ENCODE data around the gene FHIT.
"Not testable (repeated sequence)": the region's sequence is repeated elsewhere in the genome, so short reads cannot be mapped to it uniquely, and the experiment has no call there.

The FHIT gene

DNA sequence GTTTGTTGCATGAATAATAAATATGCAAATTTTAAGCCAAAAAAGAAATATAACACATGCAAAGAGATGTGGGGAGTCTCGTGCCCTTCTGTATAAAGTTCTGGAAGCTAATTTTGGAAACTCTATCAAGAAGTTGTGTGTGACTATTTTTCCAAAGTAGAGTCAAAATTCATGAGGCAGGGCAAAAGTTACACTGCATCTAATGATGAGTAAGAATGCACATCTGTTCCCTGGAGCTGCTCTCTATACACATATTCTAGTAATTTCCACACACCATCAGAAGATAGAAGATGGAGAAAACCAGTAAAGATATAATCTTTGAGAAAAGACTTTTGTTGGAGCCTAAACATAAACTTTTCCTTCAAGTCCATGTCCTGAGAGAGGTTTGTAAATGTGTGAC is 199.6 kb downstream of the FHIT start:
- no peak for DNase-seq

DNA sequence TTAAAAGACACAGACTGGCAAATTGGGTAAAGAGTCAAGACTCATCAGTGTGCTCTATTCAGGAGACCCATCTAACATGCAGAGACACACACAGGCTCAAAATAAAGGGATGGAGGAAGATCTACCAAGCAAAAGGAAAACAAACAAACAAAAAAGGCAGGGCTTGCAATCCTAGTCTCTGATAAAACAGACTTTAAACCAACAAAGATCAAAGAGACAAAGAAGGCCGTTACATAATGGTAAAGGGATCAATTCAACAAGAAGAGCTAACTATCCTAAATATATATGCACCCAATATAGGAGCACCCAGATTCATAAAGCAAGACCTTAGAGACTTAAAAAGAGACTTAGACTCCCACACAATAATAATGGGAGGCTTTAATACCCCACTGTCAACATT is 206.1 kb downstream of the FHIT start:
- DNase-seq, result not testable (repeated sequence)

DNA sequence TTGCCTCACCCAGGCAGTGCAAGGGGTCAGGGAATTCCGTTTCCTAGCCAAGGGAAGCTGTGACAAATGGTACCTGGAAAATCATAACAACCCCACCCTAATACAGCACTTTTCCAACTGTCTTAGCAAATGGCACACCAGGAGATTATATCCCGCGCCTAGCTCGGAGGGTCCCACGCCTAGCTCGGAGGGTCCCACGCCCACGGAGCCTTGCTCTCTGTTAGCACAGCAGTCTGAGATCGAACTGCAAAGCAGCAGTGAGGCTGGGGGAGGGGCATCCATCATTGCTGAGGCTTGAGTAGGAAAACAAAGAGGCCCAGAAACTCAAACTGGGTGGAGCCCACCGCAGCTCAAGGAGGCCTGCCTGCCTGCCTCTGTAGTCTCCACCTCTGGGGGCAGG is 208.1 kb downstream of the FHIT start:
- DNase-seq, result no peak

DNA sequence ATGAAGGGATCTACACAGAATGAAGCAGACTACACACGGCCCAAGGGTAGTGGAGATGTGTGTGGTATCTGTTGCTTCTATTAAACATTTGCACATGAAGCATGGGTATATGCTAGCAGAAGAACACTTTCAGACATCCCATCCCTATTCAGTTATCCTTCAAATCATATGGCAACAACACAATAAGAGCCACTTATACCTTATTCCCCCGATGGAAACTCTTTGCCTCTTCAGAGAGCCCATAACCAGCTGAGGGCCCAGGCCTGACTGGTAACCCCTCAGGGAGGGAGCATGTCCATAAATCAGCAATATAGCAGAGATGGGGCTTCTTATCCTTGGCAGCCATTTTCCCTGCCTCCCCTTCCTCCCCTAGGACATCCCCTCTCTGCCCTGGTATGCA is 210.6 kb downstream of the FHIT start:
- DNase-seq, result no peak

GRCh38 chr3:61035573-61035972 is 215.7 kb downstream of the FHIT start:
- DNase-seq, result no peak

- DNase-seq, result no peak
Measured at GRCh38 chr3:61032991-61033390, 218.3 kb downstream of the FHIT start.

DNA sequence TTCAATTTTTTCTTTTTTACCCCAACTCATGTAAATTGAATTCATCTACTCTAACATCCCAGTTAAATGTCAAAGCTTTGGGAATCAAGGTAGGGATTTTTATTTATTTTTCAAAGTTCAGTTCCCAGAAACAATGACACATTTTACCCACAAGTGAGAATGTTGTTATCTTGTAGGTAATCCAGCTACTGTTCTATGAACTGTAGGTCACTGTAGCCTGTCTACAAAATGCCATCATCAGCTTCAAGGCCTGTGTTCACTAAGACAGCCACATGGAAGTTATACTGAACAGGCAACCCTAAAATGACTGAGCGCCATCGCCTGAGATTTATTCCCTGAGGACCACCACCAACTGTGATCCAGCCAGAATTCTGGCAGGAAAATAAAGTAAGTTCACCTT is 219.7 kb downstream of the FHIT start:
- no peak for DNase-seq

GRCh38 chr3:61030469-61031035 is 220.7 kb downstream of the FHIT start:
- no peak for DNase-seq

DNA sequence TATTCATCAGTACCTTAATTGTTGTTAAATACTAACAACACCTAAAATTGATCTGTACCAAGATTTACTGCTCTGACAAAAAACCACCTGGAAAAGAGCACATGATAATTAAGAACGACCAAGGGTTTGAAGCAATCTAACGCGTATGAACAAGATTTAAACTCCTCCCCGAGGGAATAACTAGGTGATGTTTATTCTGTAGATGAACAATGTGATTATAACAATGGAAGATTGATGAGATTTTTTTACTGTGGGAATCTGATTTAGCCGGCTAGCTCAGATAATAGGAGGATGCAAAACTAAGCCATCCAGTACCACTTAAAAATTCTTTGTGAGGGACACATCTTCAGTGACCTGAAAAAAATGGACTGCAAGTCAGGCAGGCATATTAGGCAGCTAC is 222.1 kb downstream of the FHIT start:
- DNase-seq, result no peak

DNA sequence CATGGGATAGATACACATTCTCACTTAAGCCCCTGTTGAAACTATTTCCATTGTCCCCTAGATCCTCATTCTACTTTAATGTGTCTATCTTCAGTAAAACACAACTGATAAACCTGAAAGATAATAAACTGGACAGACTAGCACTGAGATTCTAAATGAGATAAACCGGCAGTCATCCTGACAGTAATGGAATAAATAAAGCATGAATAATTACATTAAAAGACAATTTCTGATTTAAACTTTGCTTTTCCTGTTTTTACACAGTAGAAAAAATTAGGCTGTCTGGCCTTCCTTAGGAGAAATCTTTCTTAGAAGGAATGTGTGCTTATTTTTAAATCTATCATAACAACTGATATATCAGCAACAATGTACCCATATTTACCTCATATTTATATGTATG is 232.4 kb downstream of the FHIT start:
- DNase-seq, result no peak

DNA sequence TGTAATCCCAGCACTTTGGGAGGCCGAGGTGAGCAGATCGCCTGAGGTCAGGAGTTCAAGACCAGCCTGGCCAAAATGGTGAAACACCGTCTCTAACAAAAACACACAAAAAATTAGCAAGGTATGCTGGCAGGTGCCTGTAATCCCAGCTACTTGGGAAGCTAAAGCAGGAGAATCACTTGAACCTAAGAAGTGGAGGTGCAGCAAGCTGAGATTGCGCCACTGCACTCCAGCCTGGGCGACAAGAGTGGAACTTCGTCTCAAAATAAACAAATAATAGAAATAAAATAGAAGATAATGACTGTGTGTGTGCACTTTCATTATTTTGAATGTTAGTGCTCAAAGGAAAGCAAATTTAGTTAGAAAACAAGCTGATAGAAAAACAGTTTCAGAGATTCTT is 234.2 kb downstream of the FHIT start:
- not testable (repeated sequence) for DNase-seq

DNA sequence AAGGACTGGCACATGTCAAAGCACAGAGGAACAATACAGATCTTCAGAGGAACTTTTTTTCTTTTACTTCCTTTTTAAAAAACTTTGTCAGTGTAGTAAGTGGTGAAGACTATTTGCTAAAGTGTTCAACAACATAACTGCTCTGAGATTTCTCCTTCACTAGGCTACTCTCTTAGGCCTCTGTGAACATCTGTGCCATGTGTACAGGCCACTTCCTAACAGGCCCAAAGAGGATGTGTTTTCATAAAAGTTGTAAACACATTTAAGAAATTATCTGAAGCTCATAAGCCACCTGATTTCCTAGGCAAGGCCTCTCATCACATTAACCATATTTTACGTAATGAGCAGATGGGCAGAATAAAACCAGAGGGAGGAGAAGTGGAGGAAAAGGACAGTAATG is 235.4 kb downstream of the FHIT start:
- DNase-seq, result no peak

DNA sequence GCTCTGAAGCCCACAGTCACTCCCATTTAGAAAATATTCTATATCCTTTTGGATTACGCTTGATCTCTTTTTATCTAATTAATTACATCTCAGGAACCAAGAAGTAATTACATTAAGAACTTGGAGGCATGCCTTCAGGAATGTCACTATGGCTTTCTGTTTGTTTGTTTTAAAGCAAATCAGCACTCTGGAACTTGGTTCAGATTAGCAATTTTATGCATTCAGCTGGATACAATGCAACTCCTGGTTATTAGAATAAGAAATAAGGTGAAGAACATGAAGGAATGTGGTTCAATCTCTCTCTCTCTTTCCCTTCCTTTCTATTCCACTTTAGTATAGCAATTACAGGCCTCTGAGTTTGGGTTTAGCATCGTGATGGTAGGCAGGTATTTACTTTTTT is 235.8 kb downstream of the FHIT start:
- no peak for DNase-seq

DNA sequence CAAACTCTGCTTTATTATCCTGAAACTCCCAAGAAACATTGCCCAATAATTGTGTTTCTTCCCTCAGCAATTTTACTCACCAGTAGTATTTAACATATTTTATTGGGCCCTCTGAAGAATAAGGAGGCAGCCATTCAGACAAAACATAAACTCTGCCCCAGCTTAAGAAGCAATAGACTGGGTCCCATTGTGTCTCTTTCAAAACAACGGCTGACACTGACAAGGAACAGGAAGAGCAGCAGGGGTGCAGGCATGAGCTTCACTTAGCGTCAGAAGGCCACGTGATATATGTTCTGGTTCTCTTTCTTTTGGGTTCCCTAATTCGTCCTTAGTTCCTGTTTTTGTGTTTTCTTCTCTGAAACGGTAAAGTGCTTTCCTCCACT is 242.3 kb downstream of the FHIT start:
- DNase-seq, result peak; percentile 85

DNA sequence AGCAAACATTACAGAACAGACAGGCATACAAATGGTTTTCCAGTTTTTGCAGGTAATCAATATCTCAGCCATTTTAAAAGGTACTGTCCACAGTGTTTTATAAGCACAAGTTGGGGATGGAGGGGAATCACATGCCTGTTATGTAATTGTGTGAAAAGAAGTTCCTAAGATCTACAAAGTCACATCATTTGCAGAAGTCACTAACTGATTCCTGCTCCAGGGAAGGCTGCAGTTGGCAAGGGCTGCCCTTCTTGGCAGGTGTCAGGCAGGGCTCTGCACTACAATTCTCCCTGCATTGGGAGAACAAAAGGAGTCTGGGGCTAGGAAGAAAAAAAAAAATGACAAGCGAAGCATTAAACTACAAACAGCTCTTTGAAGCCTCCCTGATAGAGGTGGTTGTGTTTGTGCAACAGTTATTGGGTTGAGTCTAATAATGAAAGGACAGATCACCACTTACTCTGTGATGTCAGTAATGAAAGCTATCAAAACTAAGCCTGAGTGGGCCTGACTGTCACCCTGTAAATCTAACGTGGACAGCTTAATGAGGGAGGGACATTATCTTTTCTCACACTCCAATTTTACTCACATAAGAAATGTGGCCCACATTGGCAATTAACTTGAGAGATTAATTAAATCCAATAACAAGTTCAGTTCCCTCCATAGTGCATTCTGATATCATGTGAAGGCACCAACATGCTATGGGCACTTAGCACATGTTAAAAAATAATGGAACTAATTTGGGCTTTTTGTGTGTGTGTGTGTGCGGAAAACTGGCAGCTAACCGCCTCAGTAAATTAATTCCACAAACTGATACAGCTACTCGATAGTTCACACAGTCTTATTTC is 242.9 kb downstream of the FHIT start:
- no peak for DNase-seq

DNA sequence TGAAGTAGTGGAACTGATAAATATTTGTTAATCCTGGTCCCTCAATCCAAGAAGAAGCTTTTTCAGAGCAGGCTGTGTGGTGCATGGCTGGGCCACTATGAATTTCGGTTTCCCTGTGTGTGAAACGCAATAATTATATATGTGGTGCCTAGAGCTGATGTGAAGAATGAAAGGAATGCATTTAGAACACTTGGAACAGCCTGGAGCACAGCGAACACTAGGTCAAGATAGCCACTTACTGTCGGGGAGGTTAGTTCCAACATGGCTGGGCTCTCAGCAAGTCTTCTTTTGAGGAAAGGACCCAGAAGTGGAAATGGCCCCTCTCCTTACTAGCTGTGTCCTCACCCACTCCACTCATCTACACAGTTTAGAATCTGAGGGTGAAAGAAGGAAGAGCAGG is 245.7 kb downstream of the FHIT start:
- DNase-seq, result no peak

DNA sequence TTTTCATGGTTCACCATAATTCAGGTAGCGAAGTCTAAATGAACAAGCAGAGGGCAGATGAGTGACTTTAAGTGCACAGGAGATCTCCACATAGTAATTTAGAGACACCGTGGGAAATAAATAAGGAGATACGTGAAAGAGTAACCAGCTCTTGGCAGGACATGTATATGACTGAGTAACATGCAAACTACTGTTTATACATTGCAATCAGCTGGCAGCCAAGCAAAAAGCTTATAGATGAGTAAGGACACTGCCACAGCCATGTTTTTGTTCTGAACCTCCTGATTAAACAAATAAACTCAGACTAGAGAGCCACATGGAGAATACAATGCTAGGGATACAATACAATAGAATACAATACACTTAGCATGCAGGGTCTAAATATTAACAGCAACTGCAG is 252.4 kb downstream of the FHIT start:
- DNase-seq, result no peak

DNA sequence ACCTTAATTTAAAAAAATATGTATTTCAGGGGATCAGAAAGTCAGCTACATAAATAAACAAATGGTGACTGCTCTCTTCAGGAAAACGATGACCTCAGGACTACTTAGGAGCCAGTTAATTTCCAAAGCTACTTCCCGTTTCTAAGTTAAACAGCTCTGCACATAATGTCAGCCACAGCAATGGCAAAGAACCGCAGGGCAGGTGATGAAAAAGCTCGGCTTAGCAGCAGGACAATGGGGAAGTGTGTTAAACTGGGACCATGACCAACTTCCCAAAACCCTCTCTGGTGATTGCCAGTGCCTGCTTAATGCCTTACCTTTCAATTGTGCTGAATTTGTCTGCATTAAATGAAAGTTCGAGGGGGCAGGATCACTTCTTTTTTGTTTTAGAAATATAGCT is 258.9 kb downstream of the FHIT start:
- DNase-seq, result peak; percentile 96

GRCh38 chr3:60990442-60990730 is 260.9 kb downstream of the FHIT start:
- no peak for DNase-seq

DNA sequence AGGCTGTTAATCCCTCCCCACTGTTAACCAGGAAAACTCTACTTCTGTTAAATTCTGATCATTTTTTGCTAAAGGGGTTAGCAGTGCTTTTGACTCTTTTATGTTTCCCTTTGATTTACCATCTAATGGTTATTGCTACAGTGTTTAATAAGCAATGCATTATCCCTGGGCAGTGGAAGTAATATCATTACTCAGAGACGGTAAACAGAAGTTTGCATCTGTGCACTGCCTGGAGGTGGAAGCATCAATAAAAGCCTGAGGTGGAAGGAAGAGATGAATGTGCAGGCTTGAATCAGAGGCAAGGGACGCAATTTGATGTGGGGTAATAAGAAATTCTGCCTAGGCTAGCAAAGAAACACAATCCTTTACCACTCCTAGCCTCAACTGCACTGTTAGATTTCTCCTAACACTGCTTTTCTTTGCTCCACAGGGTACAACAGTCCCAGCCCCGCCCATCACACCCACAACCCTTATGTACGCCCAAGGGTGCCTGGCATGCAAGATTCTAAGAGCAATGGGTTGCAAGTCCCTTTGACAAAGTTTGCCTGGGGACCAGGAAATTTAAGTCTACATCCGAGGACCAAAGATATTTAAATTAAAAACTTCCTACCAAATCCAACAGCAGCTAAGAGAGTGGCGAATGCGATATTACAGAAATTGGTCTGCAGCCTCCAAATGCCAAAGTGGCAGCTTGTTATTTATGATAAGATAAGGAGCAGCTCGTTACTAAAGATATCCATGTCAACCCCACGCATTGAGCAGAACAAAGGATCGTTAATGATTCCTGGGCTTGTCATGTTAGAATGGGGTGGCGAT is 261.4 kb downstream of the FHIT start:
- DNase-seq, result no peak

GRCh38 chr3:60987191-60987590 is 264.1 kb downstream of the FHIT start:
- not testable (repeated sequence) for DNase-seq

DNA sequence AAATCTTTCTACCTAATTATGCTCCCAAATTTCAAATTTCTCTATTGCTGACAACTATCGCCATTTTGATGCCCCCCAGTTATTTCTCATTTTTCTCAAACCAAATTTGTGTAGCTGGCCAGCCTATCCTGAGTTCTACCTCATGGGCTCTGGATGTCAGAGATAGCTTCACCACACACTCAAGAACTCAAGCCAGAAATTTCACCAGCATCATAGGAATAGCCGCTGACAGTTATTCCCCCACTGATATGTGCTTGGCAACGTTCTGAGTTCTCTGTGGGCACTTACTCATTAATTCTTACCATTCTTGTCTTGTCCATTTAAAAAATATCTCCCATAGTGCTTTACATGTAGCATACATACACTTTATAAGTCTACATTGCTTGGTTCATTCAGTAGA is 264.7 kb downstream of the FHIT start:
- no peak for DNase-seq

- DNase-seq, result no peak
Measured at GRCh38 chr3:60983906-60984305, 267.3 kb downstream of the FHIT start.

GRCh38 chr3:60980342-60980692 is 270.9 kb downstream of the FHIT start:
- no peak for DNase-seq
